ENCODE data around the gene RCN1.
"Not testable (repeated sequence)": the region's sequence is repeated elsewhere in the genome, so short reads cannot be mapped to it uniquely, and the experiment has no call there.

RCN1 gene

GRCh38 chr11:32090545-32091370, at the start of gene RCN1:
Gene RCN1, plus strand, starts transcription at chr11:32091074. Its CDS starts 123 bp downstream, at chr11:32091197.
- DNase-seq (ENCODE audit: low spot score), result peak; percentile 76

GRCh38 chr11:32043737-32044136, 47.1 kb upstream of the RCN1 start:
- no peak for DNase-seq (ENCODE audit: low spot score)

- DNase-seq (ENCODE audit: low spot score), result no peak
These were observed 46.6 kb upstream of the RCN1 start for GRCh38 chr11:32044158-32044863.

GRCh38 chr11:32045456-32045855, 45.4 kb upstream of the RCN1 start:
- no peak for DNase-seq (ENCODE audit: low spot score)

GRCh38 chr11:32050264-32050663, 40.6 kb upstream of the RCN1 start:
- DNase-seq (ENCODE audit: low spot score), result no peak

GRCh38 chr11:32052215-32052614, 38.7 kb upstream of the RCN1 start:
- DNase-seq (ENCODE audit: low spot score), result peak; percentile 54

- no peak for DNase-seq (ENCODE audit: low spot score)
These were observed 37.6 kb upstream of the RCN1 start for GRCh38 chr11:32053151-32053888.

GRCh38 chr11:32055861-32056260, 35.0 kb upstream of the RCN1 start:
- DNase-seq (ENCODE audit: low spot score), result no peak

GRCh38 chr11:32056438-32056837, 34.4 kb upstream of the RCN1 start:
- DNase-seq (ENCODE audit: low spot score), result no peak

GRCh38 chr11:32059686-32060462, 31.0 kb upstream of the RCN1 start:
- no peak for DNase-seq (ENCODE audit: low spot score)

- no peak for DNase-seq (ENCODE audit: low spot score)
These were observed 28.3 kb upstream of the RCN1 start for GRCh38 chr11:32062540-32062939.

GRCh38 chr11:32063031-32063430, 27.8 kb upstream of the RCN1 start:
- DNase-seq (ENCODE audit: low spot score), result not testable (repeated sequence)

GRCh38 chr11:32065865-32066629, 24.8 kb upstream of the RCN1 start:
- no peak for DNase-seq (ENCODE audit: low spot score)

- no peak for DNase-seq (ENCODE audit: low spot score)
These were observed 22.6 kb upstream of the RCN1 start for GRCh38 chr11:32068134-32068870.

GRCh38 chr11:32069361-32070058, 21.4 kb upstream of the RCN1 start:
- DNase-seq (ENCODE audit: low spot score), result no peak

- DNase-seq (ENCODE audit: low spot score), result no peak
These were observed 20.2 kb upstream of the RCN1 start for GRCh38 chr11:32070692-32071091.

- DNase-seq (ENCODE audit: low spot score), result peak; percentile 15
These were observed 19.1 kb upstream of the RCN1 start for GRCh38 chr11:32071811-32072210.

GRCh38 chr11:32072872-32073643, 17.8 kb upstream of the RCN1 start:
- DNase-seq (ENCODE audit: low spot score), result no peak

GRCh38 chr11:32073644-32074026, 17.2 kb upstream of the RCN1 start:
- no peak for DNase-seq (ENCODE audit: low spot score)
